Testis (tissue), 3 donors: ENCODE data around the gene BCL6B. TPM values are rescaled to one million over a fixed set of nuclear protein-coding genes. Genes with fewer than 3 reads are reported as not detected.
A peak's percentile ranks its signal among the peaks of the same experiment; 100 is the strongest.
"Not testable (repeated sequence)": the region's sequence is repeated elsewhere in the genome, so short reads cannot be mapped to it uniquely, and the experiment has no call there.

ENCODE experiments used
- DNase-seq: peaks from one replicate; pipeline ENCODE4 v3.0.0-alpha.2; 2019
- H3K27ac ChIP-seq, 2 donors: fragments of 200-600 bp; sonication (generic); one replicate each; pipeline ENCODE4 v1.5.1; 2019
- H3K27me3 ChIP-seq: fragments of 200-600 bp; sonication (generic); one replicate; pipeline ENCODE4 v1.5.1; 2019
- H3K36me3 ChIP-seq: fragments of 200-600 bp; sonication (generic); one replicate; pipeline ENCODE4 v1.5.1; 2017; ENCODE audit warnings: low read depth; ENCODE audit errors: missing control alignments
- H3K4me1 ChIP-seq: fragments of 200-600 bp; sonication (generic); one replicate; pipeline ENCODE4 v1.5.1; 2019
- H3K4me3 ChIP-seq, 2 donors: fragments of 200-600 bp; sonication (generic); one replicate each; pipeline ENCODE4 v1.5.1; 2017 to 2019
- H3K9me3 ChIP-seq: fragments of 200-600 bp; sonication (generic); one replicate; pipeline ENCODE4 v1.5.1; 2017
- POLR2A ChIP-seq: fragments of 450-650 bp; IDR thresholded peaks from one replicate; pipeline ENCODE4 v1.6.1; 2017; ENCODE audit warnings: antibody characterized with exemption, mild to moderate bottlenecking, moderate library complexity
- WGBS, 2 donors: methylation state at CpG; one replicate each; pipeline ENCODE4 v1.1.5; 2018; 5-methylcytosine and 5-hydroxymethylcytosine counted together
- intact Hi-C: fragments of 100-400 bp; cut with DNase I; formaldehyde crosslinking; loops from one replicate; pipeline ENCODE4 v1.15.1; 2023; ENCODE audit warnings: low total_unique reads
- polyA plus RNA-seq: library from polyadenylated mRNA; stranded (reverse); fragments of 350-450 nt; fragmentation: Illumina TruSeq; extraction: RNeasy Lipid Tissue Mini Kit (QIAGEN cat#74804); gene quantifications from one replicate; pipeline ENCODE4 v1.2.3, GENCODE V29; 2014; ENCODE audit warnings: low read depth, low replicate concordance; ENCODE audit not compliant: insufficient read depth
- total RNA-seq, 2 donors: library from RNA; depleted of rRNA; stranded (reverse); fragments of >200 nt; gene quantifications; one replicate each; pipeline ENCODE4 v1.2.3, GENCODE V29; 2016
- TF ChIP-seq, protein P1 (sequence below), 3 experiments: fragments of 450-650 bp in 2 of 3; fragments of 200-600 bp in 1 of 3; sonication (generic) in 1 of 3; IDR thresholded peaks; one replicate each; pipeline ENCODE4 v1.5.1; 2016 to 2019; ENCODE audit warnings: antibody characterized with exemption in 3 of 3, mild to moderate bottlenecking in 2 of 3, moderate library complexity in 1 of 3

BCL6B gene
- total and polyA plus RNA-seq, 3 donors from 2014 or later, result 2.5 to 4.6 (median 3.5) TPM

DNA sequence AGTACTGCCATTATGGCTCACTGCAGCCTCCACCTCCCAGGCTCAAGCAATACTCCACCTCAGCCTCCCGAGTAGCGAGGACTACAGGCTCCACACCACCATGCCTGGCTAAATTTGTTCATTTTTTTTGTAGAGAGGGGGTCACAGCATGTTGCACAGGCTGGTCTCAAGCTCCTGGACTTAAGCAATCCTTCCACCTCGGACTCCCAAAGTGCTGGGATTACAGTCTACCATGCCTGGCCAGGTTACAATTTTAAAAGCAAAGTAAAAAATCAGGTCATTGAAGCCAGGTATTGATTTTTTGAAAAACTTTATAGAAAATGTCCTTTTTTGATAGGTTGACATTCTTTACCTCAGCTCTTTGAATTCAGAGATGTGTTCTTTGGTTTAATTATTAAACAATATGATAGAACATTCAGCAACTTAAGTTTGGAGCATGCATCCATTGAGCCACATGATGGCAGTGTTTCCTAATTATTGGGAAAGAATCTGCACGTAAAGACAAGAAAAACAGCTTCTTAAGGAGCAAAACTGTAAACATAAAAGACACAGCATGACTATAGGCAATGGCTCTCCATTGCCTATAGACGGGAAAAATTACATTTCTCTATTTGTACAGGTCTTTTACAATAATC lies 22.8 kb downstream of the BCL6B start:
- Histone ChIP-seq H3K4me1 (peaks cover 33% of the 10 kb centered on the region), H3K36me3 (no peaks in the 10 kb centered on the region), H3K27ac (peak overlapping the region in 1 of 2 donors; percentile 70), H3K9me3 (no peaks in the 10 kb centered on the region), H3K4me3 (no peak overlapping the region), H3K27me3 (no peaks in the 10 kb centered on the region)
- peak; percentile 69 for DNase-seq
- intact Hi-C loops, result no loop called here
- WGBS, 2 donors, result 23 to 43% methylated on average over 4 to 5 of the region's 5 CpGs
- TF ChIP-seq, protein P1, sequence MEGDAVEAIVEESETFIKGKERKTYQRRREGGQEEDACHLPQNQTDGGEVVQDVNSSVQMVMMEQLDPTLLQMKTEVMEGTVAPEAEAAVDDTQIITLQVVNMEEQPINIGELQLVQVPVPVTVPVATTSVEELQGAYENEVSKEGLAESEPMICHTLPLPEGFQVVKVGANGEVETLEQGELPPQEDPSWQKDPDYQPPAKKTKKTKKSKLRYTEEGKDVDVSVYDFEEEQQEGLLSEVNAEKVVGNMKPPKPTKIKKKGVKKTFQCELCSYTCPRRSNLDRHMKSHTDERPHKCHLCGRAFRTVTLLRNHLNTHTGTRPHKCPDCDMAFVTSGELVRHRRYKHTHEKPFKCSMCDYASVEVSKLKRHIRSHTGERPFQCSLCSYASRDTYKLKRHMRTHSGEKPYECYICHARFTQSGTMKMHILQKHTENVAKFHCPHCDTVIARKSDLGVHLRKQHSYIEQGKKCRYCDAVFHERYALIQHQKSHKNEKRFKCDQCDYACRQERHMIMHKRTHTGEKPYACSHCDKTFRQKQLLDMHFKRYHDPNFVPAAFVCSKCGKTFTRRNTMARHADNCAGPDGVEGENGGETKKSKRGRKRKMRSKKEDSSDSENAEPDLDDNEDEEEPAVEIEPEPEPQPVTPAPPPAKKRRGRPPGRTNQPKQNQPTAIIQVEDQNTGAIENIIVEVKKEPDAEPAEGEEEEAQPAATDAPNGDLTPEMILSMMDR (IDR thresholded peaks at IDR 0.05), result peak; percentile 64 to 87 (median 74)
- no peak for TF ChIP-seq POLR2A

- no peak overlapping the region for H3K4me3 ChIP-seq
- WGBS, 2 donors, result 10 to 14% methylated on average over 15 of the region's 15 CpGs
- intact Hi-C loops, result no loop called here
- no peak for DNase-seq
- H3K9me3 ChIP-seq, result no peaks in the 10 kb centered on the region
- H3K27ac ChIP-seq, result peak overlapping the region; percentile 65 to 70
- no peaks in the 10 kb centered on the region for H3K27me3 ChIP-seq
- TF ChIP-seq, protein P1 (IDR thresholded peaks at IDR 0.05), result no peak
- no peak for TF ChIP-seq POLR2A
- H3K4me1 ChIP-seq, result peaks cover 33% of the 10 kb centered on the region
- no peaks in the 10 kb centered on the region for H3K36me3 ChIP-seq
Observed at GRCh38 chr17:7046127-7046724, 23.4 kb downstream of the BCL6B start.

- intact Hi-C loops, H3K9me3 ChIP-seq, H3K36me3 ChIP-seq, H3K27me3 ChIP-seq: not testable (repeated sequence)
- Histone ChIP-seq H3K4me3 (peak overlapping the region; percentile 3 to 5), H3K27ac (peak overlapping the region; percentile 65 to 70), H3K4me1 (peaks cover 33% of the 10 kb centered on the region)
- WGBS, 2 donors, result 4 to 6% methylated on average over 26 of the region's 26 CpGs
- peak; percentile 82 for DNase-seq
Observed at GRCh38 chr17:7046725-7047397, 24.0 kb downstream of the BCL6B start.

DNA sequence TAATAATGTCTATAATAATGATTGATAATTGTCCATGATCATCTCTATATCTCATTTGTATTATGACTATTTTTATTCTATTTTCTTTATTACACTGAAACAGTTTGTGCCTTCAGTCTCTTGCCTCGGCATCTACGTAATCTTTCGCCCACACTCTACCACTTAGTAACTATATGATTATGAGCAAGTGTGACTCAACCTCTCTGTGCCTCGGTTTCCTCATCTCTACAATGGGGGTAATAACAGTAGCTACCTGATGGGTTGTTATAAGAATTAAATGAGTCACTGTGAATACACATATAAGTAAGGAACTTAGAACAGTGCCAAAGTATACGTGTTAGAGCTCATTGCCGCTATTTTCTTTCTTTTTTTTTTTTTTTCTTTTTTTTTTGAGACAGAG lies 24.7 kb downstream of the BCL6B start:
- TF ChIP-seq, protein P1 (IDR thresholded peaks at IDR 0.05), result no peak
- TF ChIP-seq POLR2A, result no peak
- Histone ChIP-seq H3K9me3 (no peaks in the 10 kb centered on the region), H3K27me3 (no peaks in the 10 kb centered on the region), H3K36me3 (no peaks in the 10 kb centered on the region), H3K27ac (peak overlapping the region; percentile 65 to 70), H3K4me1 (peaks cover 29% of the 10 kb centered on the region), H3K4me3 (no peak overlapping the region)
- DNase-seq, result no peak
- 68 to 73% methylated on average over 6 of the region's 6 CpGs for WGBS, 2 donors
- intact Hi-C loops, result no loop called here

GRCh38 chr17:7048968-7049367 lies 26.1 kb downstream of the BCL6B start:
- Histone ChIP-seq H3K27ac (no peak overlapping the region), H3K27me3 (no peaks in the 10 kb centered on the region), H3K4me3 (no peak overlapping the region), H3K9me3 (no peaks in the 10 kb centered on the region), H3K36me3 (no peaks in the 10 kb centered on the region), H3K4me1 (peaks cover 15% of the 10 kb centered on the region)
- WGBS, 2 donors, result 64 to 73% methylated on average over 6 of the region's 6 CpGs
- intact Hi-C loops, result no loop called here
- DNase-seq, result no peak
- TF ChIP-seq, protein P1 (IDR thresholded peaks at IDR 0.05), result no peak
- TF ChIP-seq POLR2A, result no peak

GRCh38 chr17:7050583-7050982 lies 27.7 kb downstream of the BCL6B start:
- DNase-seq, H3K9me3 ChIP-seq, H3K36me3 ChIP-seq, H3K4me3 ChIP-seq, H3K27ac ChIP-seq, intact Hi-C loops, H3K27me3 ChIP-seq: not testable (repeated sequence)
- H3K4me1 ChIP-seq, result peaks cover 15% of the 10 kb centered on the region
- 80 to 85% methylated on average over 7 to 9 of the region's 9 CpGs for WGBS, 2 donors
